H9 (cell line): ENCODE data around the gene B3GALT5. TPM values are rescaled to one million over a fixed set of nuclear protein-coding genes. Genes with fewer than 3 reads are reported as not detected.

Source experiments
- DNase-seq: peaks from one replicate; pipeline ENCODE4 v3.0.0-alpha.2; 2017
- H2AFZ ChIP-seq: one replicate; pipeline ENCODE4 v1.6.1; 2013; ENCODE audit warnings: mild to moderate bottlenecking, low read length, control low read depth, moderate library complexity
- H2AK5ac ChIP-seq: 2 replicates; pipeline ENCODE4 v1.6.1; 2013; ENCODE audit warnings: low read length, control low read depth, mixed read lengths; ENCODE audit not compliant: insufficient read length
- H2BK120ac ChIP-seq: one replicate; pipeline ENCODE4 v1.6.1; 2013; ENCODE audit warnings: low read depth, mild to moderate bottlenecking, low read length, control low read depth, inconsistent platforms; ENCODE audit not compliant: poor library complexity, severe bottlenecking
- H2BK12ac ChIP-seq: 2 replicates; pipeline ENCODE4 v1.6.1; 2013; ENCODE audit warnings: low read length, control low read depth, mixed read lengths, low read depth; ENCODE audit not compliant: insufficient read length
- H2BK15ac ChIP-seq: 2 replicates; pipeline ENCODE4 v1.6.1; 2013; ENCODE audit warnings: low read depth, low read length, control low read depth
- H2BK20ac ChIP-seq: one replicate; pipeline ENCODE4 v1.6.1; 2013; ENCODE audit warnings: low read depth, mild to moderate bottlenecking, low read length, control low read depth, inconsistent platforms; ENCODE audit not compliant: poor library complexity, severe bottlenecking
- H2BK5ac ChIP-seq: 2 replicates; pipeline ENCODE4 v1.6.1; 2013; ENCODE audit warnings: low read length, control low read depth, mixed read lengths; ENCODE audit not compliant: insufficient read length
- H3K14ac ChIP-seq: 2 replicates; pipeline ENCODE4 v1.6.1; 2013; ENCODE audit warnings: low read length, control low read depth; ENCODE audit not compliant: insufficient read depth
- H3K18ac ChIP-seq: 2 replicates; pipeline ENCODE4 v1.6.1; 2013; ENCODE audit warnings: low read depth, mild to moderate bottlenecking, mixed read lengths, low read length, control low read depth; ENCODE audit not compliant: insufficient read length
- H3K23ac ChIP-seq: 2 replicates; pipeline ENCODE4 v1.6.1; 2013; ENCODE audit warnings: low read length, control low read depth, mixed read lengths, low read depth; ENCODE audit not compliant: insufficient read length
- H3K23me2 ChIP-seq: 2 replicates; pipeline ENCODE4 v1.6.1; 2013; ENCODE audit warnings: low read depth, mild to moderate bottlenecking, mixed read lengths, low read length, control low read depth; ENCODE audit not compliant: insufficient read length, poor library complexity, severe bottlenecking
- H3K27ac ChIP-seq: 2 replicates; pipeline ENCODE4 v1.5.1; 2013; ENCODE audit warnings: low read length, control low read depth, mixed read lengths, low read depth; ENCODE audit not compliant: insufficient read length
- H3K27me3 ChIP-seq: 2 replicates; pipeline ENCODE4 v1.6.1; 2013; ENCODE audit warnings: low read length, control low read depth, inconsistent platforms; ENCODE audit not compliant: insufficient read depth
- H3K4ac ChIP-seq: 2 replicates; pipeline ENCODE4 v1.6.1; 2013; ENCODE audit warnings: low read depth, mild to moderate bottlenecking, control low read depth, inconsistent platforms, low read length, moderate library complexity
- H3K4me1 ChIP-seq: 2 replicates; pipeline ENCODE4 v1.6.1; 2013; ENCODE audit warnings: low read length, control low read depth, inconsistent platforms; ENCODE audit not compliant: insufficient read depth
- H3K4me2 ChIP-seq: 2 replicates; pipeline ENCODE4 v1.6.1; 2013; ENCODE audit warnings: low read length, control low read depth, mixed read lengths; ENCODE audit not compliant: insufficient read length, insufficient read depth
- H3K56ac ChIP-seq: 2 replicates; pipeline ENCODE4 v1.6.1; 2013; ENCODE audit warnings: low read depth, mild to moderate bottlenecking, mixed read lengths, low read length, control low read depth; ENCODE audit not compliant: insufficient read length
- H3K79me1 ChIP-seq: 2 replicates; pipeline ENCODE4 v1.6.1; 2013; ENCODE audit warnings: low read depth, mild to moderate bottlenecking, moderate library complexity, low read length, control low read depth, inconsistent platforms; ENCODE audit not compliant: insufficient read depth, poor library complexity, severe bottlenecking
- H3K79me2 ChIP-seq: 2 replicates; pipeline ENCODE4 v1.6.1; 2013; ENCODE audit warnings: low read length, control low read depth, inconsistent platforms; ENCODE audit not compliant: insufficient read depth
- H3K9ac ChIP-seq: 2 replicates; pipeline ENCODE4 v1.6.1; 2013; ENCODE audit warnings: low read length, control low read depth, mixed read lengths; ENCODE audit not compliant: insufficient read length; ENCODE audit errors: extremely low read depth
- H3K9me3 ChIP-seq: one replicate; pipeline ENCODE4 v1.6.1; 2013; ENCODE audit warnings: low read depth, low read length, inconsistent platforms; ENCODE audit not compliant: control insufficient read depth
- H3T11ph ChIP-seq: one replicate; pipeline ENCODE4 v1.6.1; 2013; ENCODE audit warnings: mild to moderate bottlenecking, low read length, control low read depth, inconsistent platforms
- H4K20me1 ChIP-seq: one replicate; pipeline ENCODE4 v1.6.1; 2013; ENCODE audit not compliant: control insufficient read depth, insufficient read length, insufficient read depth
- H4K5ac ChIP-seq: 2 replicates; pipeline ENCODE4 v1.6.1; 2013; ENCODE audit warnings: low read depth, mild to moderate bottlenecking, mixed read lengths, low read length, control low read depth; ENCODE audit not compliant: insufficient read length
- H4K8ac ChIP-seq: replicated peaks from 2 replicates; pipeline ENCODE4 v1.6.1; 2013; ENCODE audit warnings: low read length, control low read depth, mixed read lengths, low read depth; ENCODE audit not compliant: insufficient read length
- H4K91ac ChIP-seq: 2 replicates; pipeline ENCODE4 v1.6.1; 2013; ENCODE audit warnings: low read depth, mild to moderate bottlenecking, moderate library complexity, mixed read lengths, low read length, control low read depth; ENCODE audit not compliant: insufficient read length
- H3K27ac Mint-ChIP-seq, 3 experiments: 2 replicates in 2 of 3; 3 replicates in 1 of 3; pipeline ENCODE4 v1.8.0; 2020 to 2021; ENCODE audit warnings: mixed read lengths in 3 of 3, mild to moderate bottlenecking in 1 of 3, moderate library complexity in 1 of 3
- H3K27me3 Mint-ChIP-seq: 2 replicates; pipeline ENCODE4 v1.8.0; 2021; ENCODE audit warnings: low read depth, mild to moderate bottlenecking, moderate library complexity, mixed read lengths
- H3K36me3 Mint-ChIP-seq, 3 experiments: 2 replicates in 2 of 3; 3 replicates in 1 of 3; pipeline ENCODE4 v1.8.0; 2020 to 2021; ENCODE audit warnings: low read depth in 3 of 3, mixed read lengths in 3 of 3; ENCODE audit not compliant: insufficient read depth in 1 of 3
- H3K4me1 Mint-ChIP-seq, 2 experiments: 2 replicates each; pipeline ENCODE4 v1.8.0; 2020; ENCODE audit warnings: mixed read lengths in 2 of 2
- H3K4me3 Mint-ChIP-seq, 2 experiments: 2 replicates in 1 of 2; 3 replicates in 1 of 2; pipeline ENCODE4 v1.8.0; 2020 to 2021; ENCODE audit warnings: mild to moderate bottlenecking in 2 of 2, mixed read lengths in 2 of 2, moderate library complexity in 1 of 2
- H3K9me3 Mint-ChIP-seq, 2 experiments: 2 replicates in 1 of 2; 3 replicates in 1 of 2; pipeline ENCODE4 v1.8.0; 2020; ENCODE audit warnings: mild to moderate bottlenecking in 2 of 2, mixed read lengths in 2 of 2, moderate library complexity in 1 of 2
- CTCF ChIP-seq: fragments of 200-600 bp; sonication (generic); conservative IDR thresholded peaks from 3 replicates; pipeline ENCODE4 v1.8.0; 2021; ENCODE audit warnings: antibody characterized with exemption, mild to moderate bottlenecking
- WGBS: extraction: QIAGEN DNeasy Blood & Tissue Kit; methylation state at CpG from one replicate; pipeline ENCODE4 v1.1.7; 2013; ENCODE audit warnings: missing lambda C conversion rate, low lambda C conversion rate, mixed read lengths; ENCODE audit not compliant: insufficient read length; ENCODE audit errors: extremely low coverage; 5-methylcytosine and 5-hydroxymethylcytosine counted together
- total RNA-seq: library from RNA; stranded (reverse); gene quantifications from 2 replicates; pipeline ENCODE4 v1.2.1, GENCODE V29; 2021

The B3GALT5 gene
- total RNA-seq, 1 experiment from 2014 or later: 24.7 TPM

GRCh38 chr21:39659070-39659815 is 46.5 kb downstream of the B3GALT5 start:
- DNase-seq: no peak
- Mint-ChIP-seq H3K27ac (peak overlapping the region in 2 of 3 experiments; percentile 17 to 52; a peak in 3 of 7 replicates), H3K4me1 (peaks cover 21 to 24% of the 10 kb centered on the region in 2 experiments), H3K27me3 (no peaks in the 10 kb centered on the region), H3K36me3 (peaks cover 49 to 87% (median 63%) of the 10 kb centered on the region in 3 experiments), H3K4me3 (no peak overlapping the region), H3K9me3 (no peaks in the 10 kb centered on the region)
- H3K27me3 ChIP-seq: no peaks in the 10 kb centered on the region
- H2BK120ac ChIP-seq: no peak overlapping the region
- H2BK12ac ChIP-seq: no peak overlapping the region
- H4K20me1 ChIP-seq: no peaks in the 10 kb centered on the region
- no peak overlapping the region for H2AK5ac ChIP-seq
- no peak overlapping the region for H3K4ac ChIP-seq
- H3K18ac ChIP-seq: no peak overlapping the region
- H4K5ac ChIP-seq: no peak overlapping the region
- H2BK20ac ChIP-seq: no peak overlapping the region
- no CpG with 5 or more reads among the region's 7 CpGs for WGBS
- H4K8ac ChIP-seq: no peak overlapping the region
- H2BK5ac ChIP-seq: no peak overlapping the region
- no peak overlapping the region for H2BK15ac ChIP-seq
- H3K4me2 ChIP-seq: no peak overlapping the region
- H3T11ph ChIP-seq: no peak overlapping the region
- H3K14ac ChIP-seq: no peak overlapping the region
- no peaks in the 10 kb centered on the region for H3K79me2 ChIP-seq
- H3K56ac ChIP-seq: no peak overlapping the region
- H3K23ac ChIP-seq: no peak overlapping the region
- no peak overlapping the region for H3K9ac ChIP-seq
- H4K91ac ChIP-seq: no peak overlapping the region
- H3K23me2 ChIP-seq: no peaks in the 10 kb centered on the region
- H3K27ac ChIP-seq: no peak overlapping the region
- 0 out of 2 replicates have a peak, but pooled peaks cover 3% of the 10 kb centered on the region for H3K4me1 ChIP-seq
- no peaks in the 10 kb centered on the region for H3K79me1 ChIP-seq
- H2AFZ ChIP-seq: no peak overlapping the region
- TF ChIP-seq CTCF: no peak
- no peaks in the 10 kb centered on the region for H3K9me3 ChIP-seq
